Osteocyte (in vitro differentiated cells): Measurements from ENCODE around the gene SSTR5. TPM values are rescaled to one million over a fixed set of nuclear protein-coding genes. Genes with fewer than 3 reads are reported as not detected.
A peak's percentile ranks its signal among the peaks of the same experiment; 100 is the strongest.

Source experiments
- DNase-seq: peaks from one replicate; pipeline ENCODE4 v3.0.0; 2021; ENCODE audit warnings: mixed read lengths; ENCODE audit not compliant: unreplicated experiment; ENCODE audit errors: extremely low spot score
- H3K27ac Mint-ChIP-seq: one replicate; pipeline ENCODE4 v1.8.0; 2021; ENCODE audit warnings: mild to moderate bottlenecking, mixed read lengths; ENCODE audit not compliant: unreplicated experiment
- H3K27me3 Mint-ChIP-seq: one replicate; pipeline ENCODE4 v1.8.0; 2021; ENCODE audit warnings: mixed read lengths; ENCODE audit not compliant: unreplicated experiment
- H3K36me3 Mint-ChIP-seq: one replicate; pipeline ENCODE4 v1.8.0; 2021; ENCODE audit warnings: mixed read lengths; ENCODE audit not compliant: unreplicated experiment
- H3K4me1 Mint-ChIP-seq: one replicate; pipeline ENCODE4 v1.8.0; 2021; ENCODE audit warnings: mixed read lengths; ENCODE audit not compliant: unreplicated experiment
- H3K4me3 Mint-ChIP-seq: one replicate; pipeline ENCODE4 v1.8.0; 2021; ENCODE audit warnings: mild to moderate bottlenecking, moderate library complexity, mixed read lengths; ENCODE audit not compliant: unreplicated experiment
- H3K9me3 Mint-ChIP-seq: one replicate; pipeline ENCODE4 v1.8.0; 2021; ENCODE audit warnings: mixed read lengths; ENCODE audit not compliant: unreplicated experiment
- total RNA-seq: library from RNA; stranded (reverse); gene quantifications from 2 replicates; pipeline ENCODE4 v1.2.1, GENCODE V29; 2021
- TF ChIP-seq, protein P1 (sequence below): fragments of 200-600 bp; sonication (generic); IDR thresholded peaks from 2 replicates; pipeline ENCODE4 v1.5.0; 2021; ENCODE audit warnings: antibody characterized with exemption, mild to moderate bottlenecking, moderate library complexity

The SSTR5 gene
- total RNA-seq, 1 donor from 2014 or later = not detected

- H3K9me3 Mint-ChIP-seq = no peaks in the 10 kb centered on the region
- DNase-seq = no peak
- no peaks in the 10 kb centered on the region for H3K36me3 Mint-ChIP-seq
- H3K4me1 Mint-ChIP-seq = no peaks in the 10 kb centered on the region
- no peaks in the 10 kb centered on the region for H3K27me3 Mint-ChIP-seq
- TF ChIP-seq, protein P1, sequence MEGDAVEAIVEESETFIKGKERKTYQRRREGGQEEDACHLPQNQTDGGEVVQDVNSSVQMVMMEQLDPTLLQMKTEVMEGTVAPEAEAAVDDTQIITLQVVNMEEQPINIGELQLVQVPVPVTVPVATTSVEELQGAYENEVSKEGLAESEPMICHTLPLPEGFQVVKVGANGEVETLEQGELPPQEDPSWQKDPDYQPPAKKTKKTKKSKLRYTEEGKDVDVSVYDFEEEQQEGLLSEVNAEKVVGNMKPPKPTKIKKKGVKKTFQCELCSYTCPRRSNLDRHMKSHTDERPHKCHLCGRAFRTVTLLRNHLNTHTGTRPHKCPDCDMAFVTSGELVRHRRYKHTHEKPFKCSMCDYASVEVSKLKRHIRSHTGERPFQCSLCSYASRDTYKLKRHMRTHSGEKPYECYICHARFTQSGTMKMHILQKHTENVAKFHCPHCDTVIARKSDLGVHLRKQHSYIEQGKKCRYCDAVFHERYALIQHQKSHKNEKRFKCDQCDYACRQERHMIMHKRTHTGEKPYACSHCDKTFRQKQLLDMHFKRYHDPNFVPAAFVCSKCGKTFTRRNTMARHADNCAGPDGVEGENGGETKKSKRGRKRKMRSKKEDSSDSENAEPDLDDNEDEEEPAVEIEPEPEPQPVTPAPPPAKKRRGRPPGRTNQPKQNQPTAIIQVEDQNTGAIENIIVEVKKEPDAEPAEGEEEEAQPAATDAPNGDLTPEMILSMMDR = no peak
- no peak overlapping the region for H3K27ac Mint-ChIP-seq
- H3K4me3 Mint-ChIP-seq = no peak overlapping the region
These were observed 28.6 kb downstream of the SSTR5 start for GRCh38 chr16:1101133-1101532.

GRCh38 chr16:1101573-1102332, 29.2 kb downstream of the SSTR5 start:
- Mint-ChIP-seq H3K36me3 (no peaks in the 10 kb centered on the region), H3K4me1 (no peaks in the 10 kb centered on the region), H3K4me3 (no peak overlapping the region), H3K27me3 (no peaks in the 10 kb centered on the region), H3K27ac (no peak overlapping the region), H3K9me3 (no peaks in the 10 kb centered on the region)
- TF ChIP-seq, protein P1 = no peak
- no peak for DNase-seq

DNA sequence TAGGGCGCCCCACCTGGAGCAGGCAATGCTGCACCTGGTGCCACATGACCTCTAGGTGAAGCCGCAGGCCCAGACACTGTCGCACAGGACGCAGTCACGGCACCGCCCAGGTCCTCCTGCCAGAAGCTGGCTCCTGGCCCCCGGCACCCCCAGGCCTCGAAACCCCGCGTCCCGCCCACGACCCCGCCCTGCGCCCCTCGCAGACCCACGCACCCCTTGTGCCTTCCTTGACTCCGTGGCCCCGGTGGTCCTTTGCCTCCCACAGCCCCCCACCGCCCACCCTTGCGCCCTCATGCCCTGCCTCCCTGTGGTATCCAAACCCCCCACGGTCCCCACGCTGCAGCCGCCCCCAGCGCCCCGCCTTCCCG, 29.8 kb downstream of the SSTR5 start:
- no peak for DNase-seq
- no peaks in the 10 kb centered on the region for H3K9me3 Mint-ChIP-seq
- no peaks in the 10 kb centered on the region for H3K36me3 Mint-ChIP-seq
- no peak overlapping the region for H3K27ac Mint-ChIP-seq
- no peaks in the 10 kb centered on the region for H3K27me3 Mint-ChIP-seq
- H3K4me1 Mint-ChIP-seq = no peaks in the 10 kb centered on the region
- H3K4me3 Mint-ChIP-seq = no peak overlapping the region
- TF ChIP-seq, protein P1 = no peak

DNA sequence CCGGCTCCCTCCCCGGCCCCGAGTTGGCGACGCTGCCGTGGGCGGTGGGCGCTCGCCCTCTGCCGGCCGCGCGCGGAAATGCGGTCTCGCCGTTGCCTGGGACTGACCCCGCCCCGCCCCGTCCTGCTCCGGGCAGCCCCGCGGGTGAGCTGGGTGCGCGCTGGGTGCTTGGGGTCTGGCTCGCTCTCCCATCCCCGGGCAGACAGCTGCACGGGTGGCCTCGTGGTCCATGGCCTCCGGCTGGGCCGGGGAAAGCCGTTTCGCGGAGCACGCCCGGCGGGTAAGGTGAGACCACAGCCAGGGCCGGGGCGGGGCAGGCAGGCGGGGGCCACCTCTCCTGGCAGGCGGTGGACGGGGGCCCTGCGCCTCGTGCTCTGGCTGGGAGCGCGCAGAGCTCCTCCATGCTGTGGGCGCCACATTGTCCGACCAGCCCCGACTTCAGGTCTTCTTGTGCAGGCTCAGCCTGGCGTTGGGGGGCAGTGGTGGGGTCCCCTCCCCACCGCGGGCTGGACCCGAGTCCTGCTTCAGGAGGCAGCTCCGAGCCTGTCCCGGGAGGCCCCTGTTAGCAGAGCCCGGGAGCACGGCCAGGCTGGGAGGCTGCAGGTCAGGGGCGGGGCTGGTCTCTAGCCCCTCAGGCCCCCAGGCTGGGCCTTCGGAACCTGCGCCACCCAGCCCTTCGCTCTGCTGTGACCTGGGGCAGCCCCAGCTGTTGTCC, 30.5 kb downstream of the SSTR5 start:
- H3K27ac Mint-ChIP-seq = no peak overlapping the region
- no peak for DNase-seq
- TF ChIP-seq, protein P1 = peak; percentile 68
- H3K27me3 Mint-ChIP-seq = no peaks in the 10 kb centered on the region
- H3K36me3 Mint-ChIP-seq = no peaks in the 10 kb centered on the region
- no peaks in the 10 kb centered on the region for H3K9me3 Mint-ChIP-seq
- no peak overlapping the region for H3K4me3 Mint-ChIP-seq
- H3K4me1 Mint-ChIP-seq = no peaks in the 10 kb centered on the region

- H3K36me3 Mint-ChIP-seq = no peaks in the 10 kb centered on the region
- no peak for DNase-seq
- TF ChIP-seq, protein P1 = no peak
These were observed 31.1 kb downstream of the SSTR5 start for GRCh38 chr16:1103636-1103980.

More at GRCh38 chr16:1103636-1103980, 31.1 kb downstream of the SSTR5 start:
- Mint-ChIP-seq H3K27ac (no peak overlapping the region), H3K9me3 (no peaks in the 10 kb centered on the region), H3K4me3 (no peak overlapping the region), H3K27me3 (no peaks in the 10 kb centered on the region), H3K4me1 (no peaks in the 10 kb centered on the region)
